ENCODE data around the gene SLC8A1. TPM values are rescaled to one million over a fixed set of nuclear protein-coding genes. Genes with fewer than 3 reads are reported as not detected.

SLC8A1 gene
- total RNA-seq, 2 donors from 2014 or later: 0.66 to 7.8 TPM

DNA sequence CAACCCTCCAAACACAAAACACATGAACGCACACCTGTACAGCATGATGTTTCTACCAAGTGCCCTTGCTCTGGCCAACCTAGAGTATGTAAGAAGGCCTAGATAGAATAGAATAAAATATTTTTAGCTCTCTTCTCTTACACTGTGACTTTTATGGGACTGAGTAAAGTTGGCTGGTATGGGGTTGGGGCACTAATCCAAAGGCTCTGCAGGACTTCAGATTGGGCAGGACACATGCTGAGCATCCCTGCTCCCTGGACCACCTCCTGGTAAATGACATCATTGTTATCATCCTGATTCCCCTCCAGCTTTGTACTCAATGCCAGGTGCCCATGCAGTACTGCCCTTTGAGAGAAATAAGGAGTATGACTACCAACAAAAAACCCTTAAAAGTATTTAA, 322.2 kb downstream of the SLC8A1 start:
- Histone ChIP-seq H3K27me3 (no peaks in the 10 kb centered on the region), H3K4me1 (no peaks in the 10 kb centered on the region), H3K36me3 (replicated peaks in 1 of 2; ENCODE audit: insufficient read depth in 1 of 2, low read depth in 2 of 2) (no peaks in the 10 kb centered on the region), H3K27ac (no peak overlapping the region), H3K4me3 (no peak overlapping the region), H3K9me3 (no peaks in the 10 kb centered on the region)
- intact Hi-C loops (cut with DNase I): no loop called here
- 80 to 82% methylated on average over 1 of the region's 1 CpG for WGBS, 2 donors
- DNase-seq (no peak), ATAC-seq (no peak)
- TF ChIP-seq, protein P1, sequence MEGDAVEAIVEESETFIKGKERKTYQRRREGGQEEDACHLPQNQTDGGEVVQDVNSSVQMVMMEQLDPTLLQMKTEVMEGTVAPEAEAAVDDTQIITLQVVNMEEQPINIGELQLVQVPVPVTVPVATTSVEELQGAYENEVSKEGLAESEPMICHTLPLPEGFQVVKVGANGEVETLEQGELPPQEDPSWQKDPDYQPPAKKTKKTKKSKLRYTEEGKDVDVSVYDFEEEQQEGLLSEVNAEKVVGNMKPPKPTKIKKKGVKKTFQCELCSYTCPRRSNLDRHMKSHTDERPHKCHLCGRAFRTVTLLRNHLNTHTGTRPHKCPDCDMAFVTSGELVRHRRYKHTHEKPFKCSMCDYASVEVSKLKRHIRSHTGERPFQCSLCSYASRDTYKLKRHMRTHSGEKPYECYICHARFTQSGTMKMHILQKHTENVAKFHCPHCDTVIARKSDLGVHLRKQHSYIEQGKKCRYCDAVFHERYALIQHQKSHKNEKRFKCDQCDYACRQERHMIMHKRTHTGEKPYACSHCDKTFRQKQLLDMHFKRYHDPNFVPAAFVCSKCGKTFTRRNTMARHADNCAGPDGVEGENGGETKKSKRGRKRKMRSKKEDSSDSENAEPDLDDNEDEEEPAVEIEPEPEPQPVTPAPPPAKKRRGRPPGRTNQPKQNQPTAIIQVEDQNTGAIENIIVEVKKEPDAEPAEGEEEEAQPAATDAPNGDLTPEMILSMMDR (IDR thresholded peaks at IDR 0.05): no peak

GRCh38 chr2:40128796-40129195, 323.1 kb downstream of the SLC8A1 start:
- no peak for ATAC-seq
- 54 to 73% methylated on average over 1 of the region's 1 CpG for whole genome bisulfite sequencing, 2 donors

DNA sequence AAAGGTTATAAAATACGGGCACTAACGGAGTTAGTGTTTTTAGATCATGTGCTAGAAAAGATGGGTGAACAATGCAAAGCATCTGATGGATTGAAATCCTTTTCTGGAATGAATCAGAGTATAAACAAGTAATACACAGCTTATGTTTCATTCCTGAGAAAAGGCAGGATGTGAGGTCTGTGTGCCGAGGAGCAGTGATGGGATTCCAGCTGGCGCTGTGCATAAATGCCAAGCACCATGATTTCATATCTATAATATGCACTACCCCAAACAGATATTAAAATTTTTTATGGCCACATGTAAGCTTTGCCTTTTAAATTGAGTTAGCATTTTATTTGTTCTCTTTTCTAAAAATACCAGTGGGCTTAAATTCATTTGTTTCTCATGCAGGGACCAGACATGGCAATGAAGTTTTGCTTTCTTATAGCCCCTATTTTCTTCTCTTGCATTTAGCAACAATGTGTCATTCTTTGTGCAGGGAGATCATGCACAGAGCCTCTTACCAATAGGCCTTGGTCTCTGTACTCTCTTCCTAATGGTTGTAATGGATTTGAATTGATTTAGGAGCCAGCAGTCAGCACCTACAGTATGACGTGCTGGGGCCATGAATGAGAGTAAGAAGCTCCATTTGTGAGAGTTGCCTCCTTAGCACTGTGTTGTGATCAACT, 323.9 kb downstream of the SLC8A1 start:
- Histone ChIP-seq H3K9me3 (no peaks in the 10 kb centered on the region), H3K36me3 (replicated peaks in 1 of 2; ENCODE audit: insufficient read depth in 1 of 2, low read depth in 2 of 2) (no peaks in the 10 kb centered on the region), H3K27me3 (no peaks in the 10 kb centered on the region), H3K4me1 (no peaks in the 10 kb centered on the region), H3K27ac (no peak overlapping the region), H3K4me3 (no peak overlapping the region)
- ATAC-seq: no peak
- intact Hi-C loops (cut with DNase I): no loop called here
- WGBS, 2 donors: 88 to 91% methylated on average over 5 of the region's 5 CpGs
- TF ChIP-seq, protein P1 (IDR thresholded peaks at IDR 0.05): no peak
- no peak for TF ChIP-seq POLR2A (IDR thresholded peaks at IDR 0.05)
- no peak for DNase-seq

More at GRCh38 chr2:40128796-40129195, 323.1 kb downstream of the SLC8A1 start:
- no peaks in the 10 kb centered on the region for H3K27me3 ChIP-seq
- H3K27ac ChIP-seq: no peak overlapping the region
- no peaks in the 10 kb centered on the region for H3K36me3 ChIP-seq (replicated peaks in 1 of 2; ENCODE audit: insufficient read depth in 1 of 2, low read depth in 2 of 2)
- TF ChIP-seq POLR2A (IDR thresholded peaks at IDR 0.05): no peak
- TF ChIP-seq, protein P1 (IDR thresholded peaks at IDR 0.05): no peak
- DNase-seq: no peak
- no peak overlapping the region for H3K4me3 ChIP-seq
- H3K4me1 ChIP-seq: no peaks in the 10 kb centered on the region
- intact Hi-C loops (cut with DNase I): no loop called here
- no peaks in the 10 kb centered on the region for H3K9me3 ChIP-seq

- WGBS, 2 donors: 51 to 68% methylated on average over 3 of the region's 3 CpGs
- no peaks in the 10 kb centered on the region for H3K27me3 ChIP-seq
- DNase-seq: no peak
- no peak overlapping the region for H3K4me3 ChIP-seq
- H3K27ac ChIP-seq: no peak overlapping the region
- H3K4me1 ChIP-seq: no peaks in the 10 kb centered on the region
- no peak for ATAC-seq
- no peaks in the 10 kb centered on the region for H3K36me3 ChIP-seq (replicated peaks in 1 of 2; ENCODE audit: insufficient read depth in 1 of 2, low read depth in 2 of 2)
- TF ChIP-seq POLR2A (IDR thresholded peaks at IDR 0.05): no peak
- TF ChIP-seq, protein P1 (IDR thresholded peaks at IDR 0.05): no peak
- H3K9me3 ChIP-seq: no peaks in the 10 kb centered on the region
- intact Hi-C loops (cut with DNase I): no loop called here
Observed at GRCh38 chr2:40127146-40127545, 324.7 kb downstream of the SLC8A1 start.

- no peak for ATAC-seq
- TF ChIP-seq POLR2A (IDR thresholded peaks at IDR 0.05): no peak
- TF ChIP-seq, protein P1 (IDR thresholded peaks at IDR 0.05): no peak
- Histone ChIP-seq H3K4me3 (no peak overlapping the region), H3K4me1 (no peaks in the 10 kb centered on the region), H3K9me3 (no peaks in the 10 kb centered on the region), H3K27me3 (no peaks in the 10 kb centered on the region), H3K36me3 (replicated peaks in 1 of 2; ENCODE audit: insufficient read depth in 1 of 2, low read depth in 2 of 2) (no peaks in the 10 kb centered on the region), H3K27ac (no peak overlapping the region)
- intact Hi-C loops (cut with DNase I): no loop called here
- DNase-seq: no peak
- 72 to 78% methylated on average over 3 of the region's 3 CpGs for WGBS, 2 donors
Observed at GRCh38 chr2:40126006-40126405, 325.9 kb downstream of the SLC8A1 start.
